A549 (cell line): ENCODE results near the gene MAN2B2. TPM values are rescaled to one million over a fixed set of nuclear protein-coding genes. Genes with fewer than 3 reads are reported as not detected.

ENCODE experiments used
- ATAC-seq, 2 experiments: fragments of 200-7000 bp in 1 of 2; fragments of >200 bp in 1 of 2; cut with Nextera tagmentation in 1 of 2; cut with Tn5 transposase in 1 of 2; 3 replicates each; pipeline versions ENCODE4 v1.8.0 to v1.9.1; 2018 to 2020; ENCODE audit warnings: mild to moderate bottlenecking in 1 of 2, moderate library complexity in 1 of 2
- CTCF ChIA-PET: fragments of 300-600 bp; sonication (Branson Sonifier 250); formaldehyde crosslinking; extraction: SDS; loops from one replicate; lab custom pipeline; 2021; ENCODE audit warnings: antibody characterized with exemption, inconsistent platforms; lab: Yijun Ruan, JAX
- POLR2A ChIA-PET: fragments of 350-600 bp; formaldehyde crosslinking; extraction: SDS; loops from one replicate; lab custom pipeline; 2021; ENCODE audit warnings: antibody characterized with exemption, inconsistent platforms; lab: Yijun Ruan, JAX
- DNase-seq, 2 experiments: peaks; one replicate each; pipeline versions ENCODE4 v3.0.0 to v3.0.0-alpha.2; 2011 to 2016; ENCODE audit warnings: low read depth in 1 of 2, low spot score in 1 of 2
- FAIRE-seq: peaks from 2 replicates; lab custom pipeline; 2011; peaks lifted over from hg19 to GRCh38; lab: Jason Lieb, UNC
- H3K27ac ChIP-seq, 2 experiments: fragments of >200 bp; sonication (Bioruptor Twin); formaldehyde crosslinking; 3 replicates each; pipeline ENCODE4 v1.5.1; 2016 to 2017
- H3K4me1 ChIP-seq: fragments of >200 bp; sonication (Bioruptor Twin); formaldehyde crosslinking; 3 replicates; pipeline ENCODE4 v1.6.1; 2016
- H3K4me2 ChIP-seq: fragments of >200 bp; sonication (Bioruptor Twin); formaldehyde crosslinking; 3 replicates; pipeline ENCODE4 v1.6.1; 2016
- H3K4me3 ChIP-seq: fragments of >200 bp; sonication (Bioruptor Twin); formaldehyde crosslinking; 3 replicates; pipeline ENCODE4 v1.5.1; 2016
- H3K9me3 ChIP-seq: fragments of >200 bp; sonication (Bioruptor Twin); formaldehyde crosslinking; 3 replicates; pipeline ENCODE4 v1.6.1; 2016
- BHLHE40 ChIP-seq: IDR thresholded peaks from 2 replicates; pipeline ENCODE4 v1.6.1; 2012; ENCODE audit warnings: low read depth, low read length, inconsistent platforms
- CBX8 ChIP-seq: fragments of 200-600 bp; sonication (generic); IDR thresholded peaks from 2 replicates; pipeline ENCODE4 v1.6.1; 2016
- CHD2 ChIP-seq: fragments of 150-350 bp; IDR thresholded peaks from 2 replicates; pipeline ENCODE4 v1.6.1; 2014; ENCODE audit warnings: low read length; ENCODE audit not compliant: partially characterized antibody
- CHD4 ChIP-seq: fragments of 200-600 bp; sonication (generic); IDR thresholded peaks from 2 replicates; pipeline ENCODE4 v1.6.1; 2016; ENCODE audit warnings: antibody characterized with exemption, mild to moderate bottlenecking, borderline replicate concordance
- E2F6 ChIP-seq: IDR thresholded peaks from 2 replicates; pipeline ENCODE4 v1.6.1; 2012; ENCODE audit warnings: low read depth, borderline replicate concordance
- FOSL2 ChIP-seq, 2 experiments: fragments of 450-650 bp in 1 of 2; fragments of >200 bp in 1 of 2; sonication (Bioruptor Twin) in 1 of 2; formaldehyde crosslinking; IDR thresholded peaks; 2 replicates each; pipeline versions ENCODE4 v1.5.0 to v1.6.1; 2016 to 2020; ENCODE audit warnings: mild to moderate bottlenecking in 1 of 2, moderate library complexity in 1 of 2
- FOXS1 ChIP-seq: fragments of 250-450 bp; sonication (Bioruptor Pico); IDR thresholded peaks from 2 replicates; pipeline ENCODE4 v1.5.0; 2020; ENCODE audit warnings: mild to moderate bottlenecking, moderate library complexity
- GATA3 ChIP-seq: IDR thresholded peaks from 2 replicates; pipeline ENCODE4 v1.6.1; 2012; ENCODE audit warnings: borderline replicate concordance
- HDAC2 ChIP-seq: fragments of 200-600 bp; sonication (generic); IDR thresholded peaks from 2 replicates; pipeline ENCODE4 v1.6.1; 2016
- HMGXB4 ChIP-seq: fragments of 250-450 bp; sonication (Bioruptor Pico); IDR thresholded peaks from 2 replicates; pipeline ENCODE4 v1.5.0; 2021; ENCODE audit warnings: mild to moderate bottlenecking, moderate library complexity, borderline replicate concordance
- HOXA7 ChIP-seq: fragments of 250-450 bp; sonication (Bioruptor Pico); IDR thresholded peaks from 2 replicates; pipeline ENCODE4 v1.5.0; 2020; ENCODE audit warnings: mild to moderate bottlenecking, moderate library complexity
- JUNB ChIP-seq: fragments of >200 bp; sonication (Bioruptor Twin); formaldehyde crosslinking; IDR thresholded peaks from 2 replicates; pipeline ENCODE4 v1.6.1; 2016
- MAZ ChIP-seq: fragments of 150-350 bp; IDR thresholded peaks from 2 replicates; pipeline ENCODE4 v1.6.1; 2014; ENCODE audit warnings: antibody characterized with exemption, low read depth, low read length, borderline replicate concordance
- NFE2L2 ChIP-seq: fragments of 150-350 bp; conservative IDR thresholded peaks from 2 replicates; pipeline ENCODE4 v1.6.1; 2014; ENCODE audit warnings: low read length
- PHF8 ChIP-seq: fragments of 200-600 bp; sonication (generic); IDR thresholded peaks from 2 replicates; pipeline ENCODE4 v1.6.1; 2016; ENCODE audit warnings: low read depth, mild to moderate bottlenecking, antibody characterized with exemption, moderate library complexity, borderline replicate concordance
- POLR2AphosphoS2 ChIP-seq: conservative IDR thresholded peaks from 2 replicates; pipeline ENCODE4 v1.6.1; 2012; ENCODE audit warnings: low read length, improper control_type of control experiment, inconsistent platforms
- SMC3 ChIP-seq: fragments of >200 bp; sonication (Bioruptor Twin); formaldehyde crosslinking; IDR thresholded peaks from 3 replicates; pipeline ENCODE4 v1.6.1; 2018; ENCODE audit warnings: inconsistent platforms
- TP53 ChIP-seq: fragments of 250-450 bp; sonication (Bioruptor Pico); IDR thresholded peaks from 2 replicates; pipeline ENCODE4 v1.5.0; 2021; ENCODE audit warnings: mild to moderate bottlenecking, moderate library complexity
- ZFP36 ChIP-seq: fragments of 450-650 bp; IDR thresholded peaks from 2 replicates; pipeline ENCODE4 v1.6.1; 2014; ENCODE audit warnings: borderline replicate concordance; ENCODE audit not compliant: partially characterized antibody
- ZNF302 ChIP-seq: fragments of 250-450 bp; sonication (Bioruptor Pico); IDR thresholded peaks from 2 replicates; pipeline ENCODE4 v1.9.0; 2021; ENCODE audit warnings: inconsistent platforms, mild to moderate bottlenecking, moderate library complexity
- WGBS: methylation state at CpG from one replicate; pipeline ENCODE4 v1.1.6; 2017; ENCODE audit errors: missing lambda C conversion rate; 5-methylcytosine and 5-hydroxymethylcytosine counted together
- polyA plus RNA-seq, 4 experiments: library from polyadenylated mRNA; depleted of rRNA in 3 of 4; stranded (reverse); fragments of >200 nt; fragmentation: RNase III in 1 of 4; extraction: RNeasy Plus Mini Kit Qiagen cat#74134 plus additional on column Dnase treatment in 1 of 4; gene quantifications; 2 replicates in 3 of 4; 3 replicates in 1 of 4; pipeline ENCODE4 v1.2.3, GENCODE V29; 2011 to 2017
- TF ChIP-seq, protein P1 (sequence below): fragments of >200 bp; sonication (Bioruptor Twin); formaldehyde crosslinking; IDR thresholded peaks from 2 replicates; pipeline ENCODE4 v1.6.1; 2016
- TF ChIP-seq, protein P2 (sequence below): fragments of 200-600 bp; sonication (generic); IDR thresholded peaks from 2 replicates; pipeline ENCODE4 v1.6.1; 2016; ENCODE audit warnings: antibody characterized with exemption, mild to moderate bottlenecking, moderate library complexity

MAN2B2 gene
- polyA plus RNA-seq, 2 of the 4 experiments (the other 2 are of a cell fraction), result 6.3 to 8.4 TPM

GRCh38 chr4:6591781-6592180 lies 16.8 kb downstream of the MAN2B2 start:
- H3K4me2 ChIP-seq, result no peak overlapping the region
- POLR2A ChIA-PET, result interaction anchor here (1.5 kb wide), 1 partner anchor 17 kb away, joined by 5 read pairs; the partner anchor contains the start of gene MAN2B2
- CTCF ChIA-PET, result interaction anchor here (0.5 to 1.6 kb wide), 3 partner anchors 25 to 226 kb away, joined by 3 read pairs; no protein-coding TSS in a partner anchor
- TF ChIP-seq, protein P1, sequence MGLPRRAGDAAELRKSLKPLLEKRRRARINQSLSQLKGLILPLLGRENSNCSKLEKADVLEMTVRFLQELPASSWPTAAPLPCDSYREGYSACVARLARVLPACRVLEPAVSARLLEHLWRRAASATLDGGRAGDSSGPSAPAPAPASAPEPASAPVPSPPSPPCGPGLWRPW, result no peak
- TF ChIP-seq SMC3 (no peak), POLR2AphosphoS2 (no peak)
- DNase-seq (peak in 1 of 2 experiments; percentile 15), ATAC-seq (no peak), FAIRE-seq (no peak)
- H3K4me3 ChIP-seq, result no peak overlapping the region
- 89% methylated on average over 4 of the region's 9 CpGs for WGBS
- no peaks in the 10 kb centered on the region for H3K9me3 ChIP-seq
- H3K27ac ChIP-seq, result no peak overlapping the region
- no peaks in the 10 kb centered on the region for H3K4me1 ChIP-seq

DNA sequence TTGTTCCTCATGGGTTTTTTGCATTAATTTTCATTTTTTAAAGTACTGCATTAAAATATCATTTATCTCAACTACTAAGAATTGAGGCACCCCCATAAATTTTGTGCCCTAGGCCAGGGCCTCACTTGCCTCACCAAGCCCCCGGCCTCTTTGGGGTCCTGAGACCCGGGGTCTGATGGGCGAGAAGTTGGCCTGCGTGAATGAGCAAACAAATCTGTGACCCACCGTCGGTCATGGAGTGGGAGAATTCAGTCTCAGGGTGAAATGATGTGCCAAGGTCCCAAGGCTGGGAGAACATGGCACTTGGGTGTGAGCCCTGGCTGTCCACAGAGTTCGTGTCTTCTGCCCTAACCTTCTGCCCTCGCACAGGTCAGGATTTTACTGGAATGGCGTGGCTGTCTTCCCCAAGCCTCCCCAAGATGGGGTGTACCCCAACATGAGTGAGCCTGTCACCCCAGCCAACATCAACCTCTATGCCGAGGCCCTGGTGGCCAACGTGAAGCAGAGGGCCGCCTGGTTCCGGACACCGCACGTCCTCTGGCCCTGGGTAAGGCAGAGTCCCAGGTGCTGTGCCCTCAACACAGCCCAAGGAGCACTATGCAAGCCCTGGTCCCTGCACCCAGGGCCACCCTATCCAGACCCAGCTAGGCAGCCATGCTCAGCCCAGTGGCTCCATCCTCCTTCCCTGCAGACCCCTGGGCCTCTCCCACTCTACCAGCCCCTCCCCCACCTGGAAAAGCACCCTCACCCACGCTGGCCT lies 18.0 kb downstream of the MAN2B2 start:
- FAIRE-seq, result no peak
- ChIA-PET CTCF (interaction anchor here (0.7 to 1.6 kb wide), 3 partner anchors 18 to 55 kb away, joined by 3 read pairs; partner anchors contain the start of gene MAN2B2), POLR2A (interaction anchor here (1.5 kb wide), 1 partner anchor 18 kb away, joined by 5 read pairs; the partner anchor contains the start of gene MAN2B2)
- no peak overlapping the region for H3K4me2 ChIP-seq
- H3K4me3 ChIP-seq, result no peak overlapping the region
- no peaks in the 10 kb centered on the region for H3K9me3 ChIP-seq
- H3K27ac ChIP-seq, result no peak overlapping the region
- no peak for DNase-seq
- TF ChIP-seq BHLHE40, result no peak
- TF ChIP-seq, protein P2, sequence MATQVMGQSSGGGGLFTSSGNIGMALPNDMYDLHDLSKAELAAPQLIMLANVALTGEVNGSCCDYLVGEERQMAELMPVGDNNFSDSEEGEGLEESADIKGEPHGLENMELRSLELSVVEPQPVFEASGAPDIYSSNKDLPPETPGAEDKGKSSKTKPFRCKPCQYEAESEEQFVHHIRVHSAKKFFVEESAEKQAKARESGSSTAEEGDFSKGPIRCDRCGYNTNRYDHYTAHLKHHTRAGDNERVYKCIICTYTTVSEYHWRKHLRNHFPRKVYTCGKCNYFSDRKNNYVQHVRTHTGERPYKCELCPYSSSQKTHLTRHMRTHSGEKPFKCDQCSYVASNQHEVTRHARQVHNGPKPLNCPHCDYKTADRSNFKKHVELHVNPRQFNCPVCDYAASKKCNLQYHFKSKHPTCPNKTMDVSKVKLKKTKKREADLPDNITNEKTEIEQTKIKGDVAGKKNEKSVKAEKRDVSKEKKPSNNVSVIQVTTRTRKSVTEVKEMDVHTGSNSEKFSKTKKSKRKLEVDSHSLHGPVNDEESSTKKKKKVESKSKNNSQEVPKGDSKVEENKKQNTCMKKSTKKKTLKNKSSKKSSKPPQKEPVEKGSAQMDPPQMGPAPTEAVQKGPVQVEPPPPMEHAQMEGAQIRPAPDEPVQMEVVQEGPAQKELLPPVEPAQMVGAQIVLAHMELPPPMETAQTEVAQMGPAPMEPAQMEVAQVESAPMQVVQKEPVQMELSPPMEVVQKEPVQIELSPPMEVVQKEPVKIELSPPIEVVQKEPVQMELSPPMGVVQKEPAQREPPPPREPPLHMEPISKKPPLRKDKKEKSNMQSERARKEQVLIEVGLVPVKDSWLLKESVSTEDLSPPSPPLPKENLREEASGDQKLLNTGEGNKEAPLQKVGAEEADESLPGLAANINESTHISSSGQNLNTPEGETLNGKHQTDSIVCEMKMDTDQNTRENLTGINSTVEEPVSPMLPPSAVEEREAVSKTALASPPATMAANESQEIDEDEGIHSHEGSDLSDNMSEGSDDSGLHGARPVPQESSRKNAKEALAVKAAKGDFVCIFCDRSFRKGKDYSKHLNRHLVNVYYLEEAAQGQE, result no peak
- TF ChIP-seq CBX8, result no peak
- TF ChIP-seq HDAC2, result no peak
- no peak for TF ChIP-seq HMGXB4 (CRISPR knock-in tag)
- no peak for TF ChIP-seq POLR2AphosphoS2
- no peak for TF ChIP-seq TP53
- TF ChIP-seq ZNF302 (CRISPR knock-in tag), result no peak
- no peak for TF ChIP-seq GATA3
- no peak for TF ChIP-seq E2F6
- TF ChIP-seq CHD4, result no peak
- TF ChIP-seq NFE2L2, result no peak
- TF ChIP-seq MAZ, result no peak
- TF ChIP-seq FOXS1 (CRISPR knock-in tag), result no peak
- TF ChIP-seq HOXA7 (CRISPR knock-in tag), result no peak
- TF ChIP-seq ZFP36, result no peak
- no peak for TF ChIP-seq CHD2
- no peak for TF ChIP-seq JUNB
- no peak for TF ChIP-seq FOSL2 (IDR thresholded peaks at IDR 0.05)
- TF ChIP-seq FOSL2 (CRISPR knock-in tag; IDR thresholded peaks at IDR 0.05), result no peak
- no peak for TF ChIP-seq PHF8
- WGBS, result 94% methylated on average over 11 of the region's 16 CpGs
- H3K4me1 ChIP-seq, result no peaks in the 10 kb centered on the region
- no peak for ATAC-seq
